Measurements from ENCODE around the gene MYO3B.

The MYO3B gene

DNA sequence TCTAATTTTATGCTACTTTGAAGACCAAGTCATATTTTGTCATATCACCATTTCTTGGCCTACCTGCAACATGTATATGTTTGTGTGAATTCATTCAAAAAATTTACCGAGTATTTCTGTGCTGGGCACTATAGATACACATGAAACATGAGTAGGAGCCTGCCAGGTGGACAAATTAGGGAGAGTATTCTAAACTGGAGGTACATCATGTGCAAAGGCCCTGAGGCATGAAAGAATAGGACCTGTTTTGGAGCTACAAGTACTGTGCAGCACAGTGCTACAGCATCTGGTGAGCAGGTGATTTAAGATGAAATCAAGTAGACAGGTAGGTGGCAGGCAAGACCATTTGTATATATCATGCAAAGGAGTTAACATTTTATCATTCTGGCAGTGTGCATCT lies 152.9 kb downstream of the MYO3B start:
- no peak overlapping the region for H3K4me3 ChIP-seq (ENCODE audit: low read depth, low read length)
- TF ChIP-seq, protein P1, sequence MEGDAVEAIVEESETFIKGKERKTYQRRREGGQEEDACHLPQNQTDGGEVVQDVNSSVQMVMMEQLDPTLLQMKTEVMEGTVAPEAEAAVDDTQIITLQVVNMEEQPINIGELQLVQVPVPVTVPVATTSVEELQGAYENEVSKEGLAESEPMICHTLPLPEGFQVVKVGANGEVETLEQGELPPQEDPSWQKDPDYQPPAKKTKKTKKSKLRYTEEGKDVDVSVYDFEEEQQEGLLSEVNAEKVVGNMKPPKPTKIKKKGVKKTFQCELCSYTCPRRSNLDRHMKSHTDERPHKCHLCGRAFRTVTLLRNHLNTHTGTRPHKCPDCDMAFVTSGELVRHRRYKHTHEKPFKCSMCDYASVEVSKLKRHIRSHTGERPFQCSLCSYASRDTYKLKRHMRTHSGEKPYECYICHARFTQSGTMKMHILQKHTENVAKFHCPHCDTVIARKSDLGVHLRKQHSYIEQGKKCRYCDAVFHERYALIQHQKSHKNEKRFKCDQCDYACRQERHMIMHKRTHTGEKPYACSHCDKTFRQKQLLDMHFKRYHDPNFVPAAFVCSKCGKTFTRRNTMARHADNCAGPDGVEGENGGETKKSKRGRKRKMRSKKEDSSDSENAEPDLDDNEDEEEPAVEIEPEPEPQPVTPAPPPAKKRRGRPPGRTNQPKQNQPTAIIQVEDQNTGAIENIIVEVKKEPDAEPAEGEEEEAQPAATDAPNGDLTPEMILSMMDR (IDR thresholded peaks at IDR 0.05; ENCODE audit: control insufficient read depth, extremely low read depth, insufficient read depth), result no peak
- no peak for DNase-seq (ENCODE audit: low read depth)

DNA sequence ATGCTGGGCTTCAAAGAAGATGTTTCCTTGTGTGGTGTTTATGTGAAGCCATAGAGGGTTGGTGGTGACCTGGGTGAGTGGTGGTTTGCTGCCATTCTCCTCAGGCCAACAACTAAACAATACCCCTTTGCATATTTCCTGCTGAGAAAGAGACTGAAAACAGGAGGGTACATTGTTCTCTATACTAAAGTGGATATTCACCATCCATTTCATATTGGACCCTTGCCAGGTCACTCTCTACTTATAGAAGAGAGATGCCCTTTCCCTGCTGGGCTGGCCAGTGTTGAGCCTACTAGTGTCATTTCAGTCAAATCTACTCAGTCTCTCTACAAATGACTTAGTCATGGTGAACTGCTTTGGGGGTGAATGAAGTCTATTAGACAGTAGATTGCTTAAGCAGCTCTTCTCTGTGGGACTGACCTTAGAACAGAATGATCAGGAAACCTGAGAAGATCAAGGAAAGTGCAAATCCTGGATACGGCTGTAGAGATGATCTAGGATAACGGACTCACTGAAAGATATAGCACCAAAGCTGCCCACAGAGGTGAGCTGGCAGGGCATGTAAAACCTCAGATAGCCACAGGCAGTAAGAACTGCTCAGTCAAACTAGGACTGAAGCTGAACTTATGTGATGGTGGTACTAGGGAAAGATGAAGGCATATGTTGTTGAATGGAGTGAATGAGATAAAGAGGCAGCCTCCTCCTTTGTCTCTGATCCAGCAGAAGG lies 154.9 kb downstream of the MYO3B start:
- DNase-seq (ENCODE audit: low read depth), result no peak
- TF ChIP-seq, protein P1 (IDR thresholded peaks at IDR 0.05; ENCODE audit: control insufficient read depth, extremely low read depth, insufficient read depth), result no peak
- H3K4me3 ChIP-seq (ENCODE audit: low read depth, low read length), result no peak overlapping the region

DNA sequence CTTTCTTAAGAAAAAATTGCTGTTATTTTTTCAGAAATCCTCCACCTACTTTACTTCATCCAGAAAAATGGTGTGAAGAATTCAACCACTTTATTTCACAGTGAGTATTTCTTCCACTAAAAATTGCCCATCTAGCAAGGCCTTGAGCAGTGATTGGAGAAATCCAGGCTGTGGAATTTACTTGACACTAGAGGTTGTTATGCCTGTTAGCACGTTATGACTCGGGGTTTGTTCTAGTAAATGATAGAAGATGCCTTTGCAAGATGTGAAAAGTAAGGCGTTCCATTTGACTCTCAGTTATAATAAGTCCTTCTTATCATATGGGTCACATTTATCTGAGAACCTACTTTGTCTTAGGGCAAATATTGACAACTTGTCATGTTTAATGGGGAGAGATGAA lies 157.4 kb downstream of the MYO3B start:
- DNase-seq (ENCODE audit: low read depth), result no peak
- TF ChIP-seq, protein P1 (IDR thresholded peaks at IDR 0.05; ENCODE audit: control insufficient read depth, extremely low read depth, insufficient read depth), result no peak
- no peak overlapping the region for H3K4me3 ChIP-seq (ENCODE audit: low read depth, low read length)

DNA sequence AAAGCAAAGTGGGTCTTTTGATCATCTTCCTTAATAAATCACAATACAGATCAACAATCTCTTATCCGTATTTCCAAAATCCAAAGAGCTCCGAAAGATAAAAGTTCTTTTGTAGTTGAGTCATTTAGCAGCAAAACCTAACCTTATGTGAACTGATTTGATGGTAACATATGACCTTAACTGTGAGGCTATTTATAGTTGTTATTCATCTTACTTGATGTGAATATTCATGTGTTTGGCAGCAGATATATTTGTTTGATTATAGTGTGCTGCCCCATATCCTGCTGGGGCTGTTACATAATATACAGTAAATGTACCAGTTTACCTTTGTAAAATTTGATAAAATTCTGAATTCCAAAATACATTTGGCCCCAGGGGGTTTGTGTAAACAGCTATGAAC lies 158.5 kb downstream of the MYO3B start:
- no peak for DNase-seq (ENCODE audit: low read depth)
- no peak overlapping the region for H3K4me3 ChIP-seq (ENCODE audit: low read depth, low read length)
- TF ChIP-seq, protein P1 (IDR thresholded peaks at IDR 0.05; ENCODE audit: control insufficient read depth, extremely low read depth, insufficient read depth), result no peak

DNA sequence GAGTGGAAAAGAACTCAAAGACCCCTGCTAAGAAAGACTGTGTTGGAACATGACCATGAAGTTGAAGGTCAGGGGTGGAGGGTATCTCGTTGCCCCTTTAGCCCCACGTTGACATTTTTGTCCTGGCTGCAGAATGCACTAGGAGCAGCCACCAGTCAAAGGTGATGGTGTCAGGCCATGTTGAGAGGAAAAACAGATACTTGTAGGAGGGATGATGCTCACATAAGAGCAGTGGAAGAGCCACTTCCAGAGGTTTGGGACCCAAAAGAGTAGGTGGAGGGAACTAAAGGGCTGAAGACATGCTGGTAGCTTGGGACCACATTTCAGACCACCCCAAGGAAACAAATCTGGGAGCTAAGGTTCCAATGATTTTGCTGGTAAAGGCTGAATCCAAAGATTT lies 159.0 kb downstream of the MYO3B start:
- DNase-seq (ENCODE audit: low read depth), result no peak
- TF ChIP-seq, protein P1 (IDR thresholded peaks at IDR 0.05; ENCODE audit: control insufficient read depth, extremely low read depth, insufficient read depth), result no peak
- no peak overlapping the region for H3K4me3 ChIP-seq (ENCODE audit: low read depth, low read length)

DNA sequence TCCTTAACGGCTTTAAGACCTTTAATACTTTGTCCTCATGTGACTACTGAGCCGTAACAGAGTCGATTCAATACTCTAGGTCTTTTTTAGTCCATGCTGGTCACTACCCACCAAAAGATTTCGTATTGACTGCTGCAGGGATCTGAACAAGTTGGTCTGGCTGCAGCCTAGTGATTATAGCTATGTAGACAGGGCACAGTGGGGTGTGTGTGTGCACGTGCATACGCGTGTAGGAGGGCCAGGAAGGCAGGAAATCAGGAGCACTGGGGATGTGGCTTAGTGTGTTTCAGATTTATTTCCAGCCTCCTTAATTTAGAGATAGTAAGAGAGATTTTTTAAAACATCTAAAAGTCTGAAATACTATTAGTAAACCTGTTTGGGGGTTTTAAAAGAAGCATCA lies 161.4 kb downstream of the MYO3B start:
- no peak overlapping the region for H3K4me3 ChIP-seq (ENCODE audit: low read depth, low read length)
- DNase-seq (ENCODE audit: low read depth), result no peak
- TF ChIP-seq, protein P1 (IDR thresholded peaks at IDR 0.05; ENCODE audit: control insufficient read depth, extremely low read depth, insufficient read depth), result no peak

All from LNCaP clone FGC (cell line).